Astrocyte of the cerebellum (primary cell): ENCODE data around the gene SBF1.

Source experiments
- DNase-seq: peaks from one replicate; pipeline ENCODE4 v3.0.0-alpha.2; 2011; ENCODE audit warnings: low read depth
- H3K4me3 ChIP-seq: 2 replicates; pipeline ENCODE4 v1.5.1; 2011; ENCODE audit warnings: mild to moderate bottlenecking, low read depth, low read length, moderate library complexity
- CTCF ChIP-seq: IDR thresholded peaks from 2 replicates; pipeline ENCODE4 v1.5.1; 2012; ENCODE audit warnings: low read length, low read depth, moderate library complexity, mild to moderate bottlenecking; ENCODE audit errors: missing control alignments
- in situ Hi-C: cut with HindIII; loops from 2 replicates; pipeline ENCODE4 v1.10.0; 2017; ENCODE audit warnings: low sequenced_read_pairs

Gene SBF1

DNA sequence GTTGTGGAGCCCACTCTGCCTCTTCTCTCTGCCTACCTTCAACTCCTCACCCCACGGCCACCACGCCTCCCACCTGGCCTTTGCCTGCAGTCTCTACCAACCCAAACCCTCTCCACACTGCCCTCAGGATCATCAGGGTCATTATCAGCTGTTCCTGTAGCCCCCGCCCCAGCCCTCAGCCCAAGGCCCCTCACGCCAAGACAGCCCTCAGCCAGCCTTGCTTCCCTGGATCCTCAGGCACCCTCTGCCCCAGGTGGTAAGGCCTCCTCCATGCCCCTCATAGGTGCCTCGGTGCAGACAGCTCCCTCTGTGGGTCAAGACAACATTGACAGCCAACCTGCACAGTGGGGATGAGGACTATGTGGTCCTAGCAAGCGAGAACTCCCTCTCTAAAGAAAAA, 1.7 kb downstream of the SBF1 start:
- no peak for DNase-seq
- H3K4me3 ChIP-seq, result no peak overlapping the region
- in situ Hi-C loops, result no loop called here
- TF ChIP-seq CTCF, result peak; percentile 30

GRCh38 chr22:50471962-50472361, 2.9 kb downstream of the SBF1 start:
- in situ Hi-C loops, result no loop called here

DNA sequence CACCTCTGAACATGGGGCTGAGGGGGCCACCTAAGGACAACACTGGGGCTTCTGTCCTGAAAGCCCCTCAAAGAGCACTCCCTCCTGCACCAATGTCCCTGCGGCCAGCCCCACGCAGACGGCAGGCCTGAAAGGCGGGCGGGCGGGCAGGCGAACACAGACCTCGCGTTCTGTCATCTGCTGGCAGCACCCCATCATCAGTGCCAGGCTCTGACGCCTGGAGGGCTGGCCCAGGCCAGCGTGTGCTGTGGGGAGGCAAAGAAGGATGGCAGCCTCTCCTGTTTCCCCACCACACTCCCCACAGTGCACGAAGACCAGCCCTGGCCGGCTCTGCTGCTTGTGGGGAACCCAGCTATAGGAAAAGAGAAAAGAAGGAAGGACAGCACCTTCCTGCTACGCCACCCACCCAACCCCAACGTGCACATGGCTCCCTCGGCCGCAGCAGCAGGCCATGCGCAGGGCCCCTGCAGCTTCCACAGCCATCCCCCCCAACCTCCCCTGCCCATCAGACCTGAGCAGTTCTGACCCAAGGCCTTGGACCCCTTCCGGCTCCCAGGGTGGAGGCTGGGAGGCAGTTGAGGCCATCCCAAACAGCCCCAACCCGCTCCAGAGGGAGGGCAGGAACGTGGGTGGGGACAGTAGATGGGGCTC, 3.5 kb downstream of the SBF1 start:
- no peak overlapping the region for H3K4me3 ChIP-seq
- DNase-seq, result no peak
- in situ Hi-C loops, result no loop called here
- no peak for TF ChIP-seq CTCF

More at GRCh38 chr22:50471962-50472361, 2.9 kb downstream of the SBF1 start:
- no peak for TF ChIP-seq CTCF
- DNase-seq, result no peak
- no peak overlapping the region for H3K4me3 ChIP-seq

GRCh38 chr22:50470491-50470890, 4.3 kb downstream of the SBF1 start:
- DNase-seq, result no peak
- in situ Hi-C loops, result no loop called here
- H3K4me3 ChIP-seq, result no peak overlapping the region
- no peak for TF ChIP-seq CTCF

- no peak overlapping the region for H3K4me3 ChIP-seq
- in situ Hi-C loops, result no loop called here
- DNase-seq, result peak; percentile 8
Observed at GRCh38 chr22:50469377-50470305, 5.2 kb downstream of the SBF1 start.

DNA sequence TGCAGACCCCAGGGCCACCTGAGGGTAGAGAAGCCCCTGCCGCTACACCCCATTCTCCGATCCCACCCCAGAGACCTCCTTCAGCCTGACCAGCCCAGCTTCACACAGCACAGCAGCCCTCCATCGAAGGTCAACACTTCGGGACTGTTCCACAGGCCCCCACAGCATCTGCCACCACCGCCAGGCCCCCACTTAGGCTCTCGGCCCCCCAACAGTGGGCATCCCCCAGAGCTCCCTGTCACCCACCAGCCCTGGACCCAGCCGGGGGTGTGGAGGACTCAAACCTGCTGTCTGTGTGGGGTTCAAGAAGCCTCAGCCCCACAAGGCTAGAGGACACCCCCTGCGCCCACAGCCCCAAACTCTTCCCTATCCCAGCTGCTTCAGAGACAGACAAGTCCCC, 6.2 kb downstream of the SBF1 start:
- no peak for DNase-seq

More at GRCh38 chr22:50469377-50470305, 5.2 kb downstream of the SBF1 start:
- no peak for TF ChIP-seq CTCF

More for the DNA sequence above, 6.2 kb downstream of the SBF1 start:
- TF ChIP-seq CTCF, result no peak
- in situ Hi-C loops, result no loop called here
- no peak overlapping the region for H3K4me3 ChIP-seq
